CD4-positive, alpha-beta T cell treated with Interleukin-21 for 1 hour (primary cell): ENCODE measurements around the gene BPIFA3.

Experiments used
- DNase-seq: peaks from one replicate; pipeline ENCODE4 v3.0.0-alpha.2; 2020

The BPIFA3 gene

DNA sequence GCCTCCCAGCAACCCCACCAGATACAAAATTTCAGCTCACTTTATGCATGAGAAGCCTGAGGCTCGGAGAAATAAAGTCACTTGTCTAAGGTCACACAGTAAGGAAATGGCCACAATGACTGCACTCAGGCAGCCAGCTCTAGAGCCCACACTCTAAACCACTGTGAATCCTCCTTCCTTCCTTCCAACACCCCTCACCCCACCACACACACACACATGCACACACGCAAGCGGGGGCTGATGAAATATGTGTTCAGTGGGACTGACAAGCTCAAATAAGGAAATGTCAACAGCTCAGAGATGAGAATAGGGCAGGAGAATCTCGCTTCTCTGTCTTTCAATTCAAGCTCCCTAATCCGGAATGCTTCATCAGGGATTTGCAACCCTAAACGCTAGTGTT is 12.7 kb downstream of the BPIFA3 start:
- DNase-seq: no peak

- no peak for DNase-seq
Observed at GRCh38 chr20:33231237-33231636, 14.1 kb downstream of the BPIFA3 start.

DNA sequence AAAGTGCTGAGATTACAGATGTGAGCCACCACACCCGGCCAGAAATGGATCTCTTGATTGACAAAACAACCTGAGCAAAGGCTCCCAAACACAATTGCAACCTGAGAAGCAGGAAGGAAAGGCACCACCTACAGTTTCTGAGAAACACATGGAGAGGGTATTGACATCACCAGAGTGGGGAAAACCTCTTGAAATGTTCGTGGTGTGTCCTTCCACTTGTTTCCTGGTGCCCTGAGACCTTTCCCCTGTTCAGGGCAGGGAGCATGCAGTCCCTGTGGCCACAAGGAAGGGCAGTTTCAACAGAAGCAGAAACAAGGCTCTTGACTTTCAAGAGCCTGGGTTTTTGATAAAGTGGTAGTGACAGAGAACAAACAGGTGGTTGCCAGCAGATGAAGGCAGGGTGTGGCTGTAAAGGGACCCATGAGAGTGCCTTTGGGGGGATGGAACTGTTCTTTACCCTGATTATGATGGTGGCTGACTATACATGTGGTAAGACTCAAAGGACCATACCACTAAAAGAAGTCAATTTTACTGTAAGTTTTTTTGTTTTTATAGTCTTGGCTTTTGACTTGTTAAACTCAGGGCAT is 15.4 kb downstream of the BPIFA3 start:
- no peak for DNase-seq

GRCh38 chr20:33233129-33233774 is 16.1 kb downstream of the BPIFA3 start:
- no peak for DNase-seq

GRCh38 chr20:33234050-33234449 is 16.9 kb downstream of the BPIFA3 start:
- no peak for DNase-seq

- no peak for DNase-seq
Observed at GRCh38 chr20:33235696-33236095, 18.5 kb downstream of the BPIFA3 start, which contains the start of gene BPIFA1. Gene BPIFA1, plus strand, starts transcription at chr20:33235996. Its CDS starts 1,716 bp downstream, at chr20:33237712.

- no peak for DNase-seq
Observed at GRCh38 chr20:33236351-33236750, 19.2 kb downstream of the BPIFA3 start.

DNA sequence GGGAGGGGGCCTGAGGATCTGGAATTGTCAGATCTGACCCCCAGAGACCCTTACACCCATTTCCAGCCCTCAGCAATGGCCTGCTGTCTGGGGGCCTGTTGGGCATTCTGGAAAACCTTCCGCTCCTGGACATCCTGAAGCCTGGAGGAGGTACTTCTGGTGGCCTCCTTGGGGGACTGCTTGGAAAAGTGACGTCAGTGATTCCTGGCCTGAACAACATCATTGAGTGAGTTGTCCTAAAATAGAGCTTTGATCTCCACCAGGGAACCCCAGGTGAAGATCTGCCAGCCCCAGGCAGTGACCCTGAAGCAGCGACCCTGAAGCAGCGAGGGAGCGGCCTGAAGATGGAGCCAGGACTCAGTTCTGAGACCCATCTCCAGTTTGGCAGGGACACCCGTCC is 20.8 kb downstream of the BPIFA3 start:
- no peak for DNase-seq

GRCh38 chr20:33239418-33239817 is 22.3 kb downstream of the BPIFA3 start:
- no peak for DNase-seq

- DNase-seq: no peak
Observed at GRCh38 chr20:33239979-33240736, 23.0 kb downstream of the BPIFA3 start.

- DNase-seq: no peak
Observed at GRCh38 chr20:33240923-33241322, 23.8 kb downstream of the BPIFA3 start.

- DNase-seq: no peak
Observed at GRCh38 chr20:33242319-33243100, 25.4 kb downstream of the BPIFA3 start.

- DNase-seq: no peak
Observed at GRCh38 chr20:33246077-33246476, 28.9 kb downstream of the BPIFA3 start.

GRCh38 chr20:33249456-33249855 is 32.3 kb downstream of the BPIFA3 start:
- no peak for DNase-seq

GRCh38 chr20:33250666-33251065 is 33.5 kb downstream of the BPIFA3 start:
- DNase-seq: no peak

DNA sequence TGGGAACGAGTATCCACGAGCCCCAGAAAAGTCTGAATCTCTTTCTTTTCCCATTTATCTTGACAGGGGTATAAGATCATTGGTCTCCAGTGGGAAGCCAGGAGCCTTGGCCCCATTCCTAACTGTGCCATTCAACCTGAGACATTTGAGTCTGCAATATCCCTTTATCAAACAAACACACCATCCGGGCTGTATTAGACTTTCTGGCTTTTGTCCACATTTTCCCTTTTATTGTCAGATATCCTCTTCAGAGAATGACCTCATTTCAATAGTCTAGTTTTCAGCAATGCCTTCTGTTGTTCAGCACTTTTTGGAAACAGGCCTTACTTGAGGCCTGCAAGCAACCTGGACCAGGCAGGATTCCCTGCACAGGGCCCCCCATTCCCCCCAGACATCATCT is 34.3 kb downstream of the BPIFA3 start:
- no peak for DNase-seq

DNA sequence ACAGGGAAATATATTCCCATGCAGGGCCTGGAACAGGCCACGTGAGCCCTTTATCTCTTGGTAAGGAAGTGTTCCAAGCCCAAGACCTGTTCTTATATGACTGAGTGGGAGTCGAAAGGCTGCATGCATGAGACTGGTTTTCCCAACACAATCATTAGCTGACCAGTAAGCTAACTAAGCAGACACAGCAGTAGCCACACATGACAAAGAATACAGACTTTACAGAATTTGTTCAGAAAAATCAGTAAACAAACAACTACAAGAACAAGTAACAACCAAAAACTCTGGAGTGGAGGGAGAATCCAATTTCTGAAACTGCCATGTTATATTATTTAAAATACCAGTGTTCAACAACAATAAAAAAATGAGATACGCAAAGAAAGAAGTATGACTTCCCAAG is 35.3 kb downstream of the BPIFA3 start:
- no peak for DNase-seq

GRCh38 chr20:33255005-33255404 is 37.9 kb downstream of the BPIFA3 start:
- no peak for DNase-seq

DNA sequence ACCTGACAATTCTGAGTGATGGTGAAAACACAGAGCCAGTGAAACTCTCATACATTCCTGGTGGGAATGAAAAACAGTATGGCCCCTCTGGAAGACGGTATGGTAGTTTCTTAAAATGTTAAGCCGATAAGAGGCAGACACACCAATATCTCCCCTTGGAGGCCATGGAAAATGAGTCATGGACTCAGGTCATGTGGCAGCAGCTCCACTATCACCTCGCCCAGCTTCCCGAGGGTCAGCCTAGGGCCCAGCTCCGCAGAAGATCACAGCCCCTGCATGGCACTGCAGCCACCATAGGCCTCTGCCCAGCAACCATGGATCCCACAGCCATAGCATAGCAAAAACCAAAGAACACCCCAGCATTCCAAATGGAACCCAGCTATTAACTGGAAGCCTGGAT is 40.1 kb downstream of the BPIFA3 start:
- no peak for DNase-seq

DNA sequence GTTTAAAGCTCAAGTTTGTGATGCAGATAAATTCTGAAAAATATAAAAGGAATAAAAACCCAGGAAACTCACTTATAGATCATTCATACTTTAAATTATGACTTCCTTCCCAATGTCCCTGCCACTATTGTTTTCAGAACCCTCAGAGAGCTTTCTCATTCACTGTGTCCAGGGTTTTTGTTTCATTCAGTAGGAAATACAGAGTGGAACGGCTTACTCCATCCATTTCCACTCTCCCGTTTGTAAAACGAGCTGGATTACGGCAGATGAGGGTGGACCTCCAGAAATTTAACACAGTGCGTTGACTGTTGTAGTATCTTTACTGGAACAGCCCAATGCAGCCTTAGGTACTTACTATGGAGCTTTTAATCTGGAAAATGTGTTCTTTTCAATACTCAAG is 42.2 kb downstream of the BPIFA3 start:
- no peak for DNase-seq

- no peak for DNase-seq
Observed at GRCh38 chr20:33261465-33261864, 44.3 kb downstream of the BPIFA3 start.

DNA sequence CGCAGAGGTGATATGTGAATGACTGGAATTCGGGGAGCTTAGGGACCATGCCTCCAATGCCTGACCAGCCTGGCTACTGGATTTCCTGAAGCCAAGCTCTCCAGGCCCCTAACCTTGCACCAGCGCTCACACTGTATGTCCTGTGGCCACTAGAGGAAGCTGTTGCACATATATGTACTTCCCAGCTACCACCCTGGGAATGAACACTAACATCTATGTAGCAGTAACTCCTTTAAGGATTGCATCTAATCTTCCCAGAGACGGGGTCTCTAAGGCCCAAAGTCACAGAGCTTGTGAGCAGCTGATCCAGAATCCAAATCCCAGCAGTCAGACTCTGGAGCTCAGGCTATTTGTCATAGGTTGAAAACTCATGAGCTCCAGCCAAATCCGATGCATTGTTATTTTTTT is 45.5 kb downstream of the BPIFA3 start:
- no peak for DNase-seq

- DNase-seq: no peak
Observed at GRCh38 chr20:33263784-33264183, 46.6 kb downstream of the BPIFA3 start.
